PFSK-1 (cell line): ENCODE data around the gene GRAMD1A.

Source experiments
- FOXP2 ChIP-seq: optimal IDR thresholded peaks from 2 replicates; pipeline ENCODE3; 2011; ENCODE audit warnings: borderline replicate concordance, control low read depth, inconsistent platforms; ENCODE audit not compliant: insufficient read depth; ENCODE audit errors: extremely low read length, extremely low read depth
- POLR2AphosphoS5 ChIP-seq: IDR thresholded peaks from 2 replicates; pipeline ENCODE4 v1.6.1; 2012; ENCODE audit warnings: low read depth, mild to moderate bottlenecking, control low read depth, low read length, moderate library complexity
- REST ChIP-seq, 2 experiments: IDR thresholded peaks; 2 replicates each; pipeline versions ENCODE4 v1.6.1 to v1.8.0; 2011 to 2012; ENCODE audit warnings: low read depth in 2 of 2, low read length in 2 of 2, control low read depth in 1 of 2, inconsistent platforms in 1 of 2, mild to moderate bottlenecking in 1 of 2, moderate library complexity in 1 of 2; ENCODE audit not compliant: insufficient read depth in 1 of 2
- SIN3A ChIP-seq: IDR thresholded peaks from 2 replicates; pipeline ENCODE4 v1.6.1; 2012; ENCODE audit warnings: mild to moderate bottlenecking, low read length, moderate library complexity, borderline replicate concordance; ENCODE audit not compliant: insufficient read depth
- TAF1 ChIP-seq: IDR thresholded peaks from 2 replicates; pipeline ENCODE4 v1.6.1; 2012; ENCODE audit warnings: low read length, control low read depth, borderline replicate concordance; ENCODE audit not compliant: insufficient read depth

The GRAMD1A gene

GRCh38 chr19:35068941-35069634 lies 69.0 kb downstream of the GRAMD1A start:
- no peak for TF ChIP-seq SIN3A
- TF ChIP-seq TAF1 = no peak
- TF ChIP-seq REST (IDR thresholded peaks at IDR 0.05; ENCODE audit: insufficient read depth in 1 of 2, low read depth in 2 of 2, low read length in 2 of 2) = no peak
- no peak for TF ChIP-seq POLR2AphosphoS5
- TF ChIP-seq FOXP2 = no peak

GRCh38 chr19:35069696-35070095 lies 69.6 kb downstream of the GRAMD1A start:
- TF ChIP-seq REST (IDR thresholded peaks at IDR 0.05; ENCODE audit: insufficient read depth in 1 of 2, low read depth in 2 of 2, low read length in 2 of 2) (no peak), FOXP2 (no peak), TAF1 (no peak), SIN3A (no peak), POLR2AphosphoS5 (no peak)

- TF ChIP-seq SIN3A = no peak
- no peak for TF ChIP-seq FOXP2
- no peak for TF ChIP-seq POLR2AphosphoS5
- no peak for TF ChIP-seq TAF1
- no peak for TF ChIP-seq REST (IDR thresholded peaks at IDR 0.05; ENCODE audit: insufficient read depth in 1 of 2, low read depth in 2 of 2, low read length in 2 of 2)
These were observed 70.3 kb downstream of the GRAMD1A start for GRCh38 chr19:35070471-35070870.

- no peak for TF ChIP-seq SIN3A
- TF ChIP-seq FOXP2 = no peak
- TF ChIP-seq REST (IDR thresholded peaks at IDR 0.05; ENCODE audit: insufficient read depth in 1 of 2, low read depth in 2 of 2, low read length in 2 of 2) = no peak
- no peak for TF ChIP-seq POLR2AphosphoS5
- no peak for TF ChIP-seq TAF1
These were observed 73.4 kb downstream of the GRAMD1A start for GRCh38 chr19:35073516-35073915.

- no peak for TF ChIP-seq TAF1
- TF ChIP-seq POLR2AphosphoS5 = no peak
- no peak for TF ChIP-seq REST (IDR thresholded peaks at IDR 0.05; ENCODE audit: insufficient read depth in 1 of 2, low read depth in 2 of 2, low read length in 2 of 2)
These were observed 73.8 kb downstream of the GRAMD1A start for GRCh38 chr19:35073941-35074340.
